B cell (primary cell): Measurements from ENCODE around the gene POU2AF2. TPM values are rescaled to one million over a fixed set of nuclear protein-coding genes. Genes with fewer than 3 reads are reported as not detected.

Experiments used
- ATAC-seq: fragments of 200-7000 bp; cut with Tn5 transposase; one replicate; pipeline ENCODE4 v1.10.0; 2021; ENCODE audit warnings: low read depth, mild to moderate bottlenecking, moderate number of reproducible peaks, moderate library complexity
- CTCF ChIA-PET: fragments of 350-600 bp; sonication (Branson Sonifier 250); formaldehyde crosslinking; loops from one replicate; lab custom pipeline; 2021; ENCODE audit warnings: antibody characterized with exemption, inconsistent platforms; lab: Charles Lee
- POLR2A ChIA-PET: fragments of 350-600 bp; sonication (Branson Sonifier 250); formaldehyde crosslinking; loops from one replicate; lab custom pipeline; 2021; ENCODE audit warnings: antibody characterized with exemption; lab: Charles Lee
- DNase-seq: peaks from one replicate; pipeline ENCODE4 v3.0.0; 2013
- H2AFZ ChIP-seq: 2 replicates; pipeline ENCODE4 v1.6.1; 2012; ENCODE audit warnings: mild to moderate bottlenecking, low read depth, low read length; ENCODE audit not compliant: insufficient read depth, poor library complexity, severe bottlenecking
- H3K27ac ChIP-seq, 2 donors: 1 replicate in 1 of 2; 2 replicates in 1 of 2; pipeline ENCODE4 v1.5.1; 2012 to 2013; ENCODE audit warnings: low read length in 2 of 2, mild to moderate bottlenecking in 2 of 2, moderate library complexity in 1 of 2
- H3K27me3 ChIP-seq, 4 experiments: fragments of 200-600 bp in 1 of 4; sonication (generic) in 1 of 4; replicated peaks in 1 of 4; 1 replicate in 2 of 4; 2 replicates in 2 of 4; pipeline versions ENCODE4 v1.6.1 to v1.7.0; 2013 to 2016; ENCODE audit warnings: low read length in 3 of 4, mild to moderate bottlenecking in 2 of 4, mixed read lengths in 1 of 4, moderate library complexity in 1 of 4; ENCODE audit not compliant: insufficient read depth in 4 of 4, control insufficient read depth in 3 of 4; ENCODE audit errors: control extremely low read depth in 1 of 4
- H3K36me3 ChIP-seq, 2 experiments: replicated peaks in 1 of 2; 1 replicate in 1 of 2; 2 replicates in 1 of 2; pipeline versions ENCODE4 v1.6.1 to v1.7.1; 2013; ENCODE audit warnings: low read length in 1 of 2; ENCODE audit not compliant: insufficient read depth in 2 of 2, control insufficient read depth in 1 of 2; ENCODE audit errors: control extremely low read depth in 1 of 2, extremely low read depth in 1 of 2
- H3K4me1 ChIP-seq, 2 donors: fragments of 200-600 bp in 1 of 2; sonication (generic) in 1 of 2; 1 replicate in 1 of 2; 2 replicates in 1 of 2; pipeline versions ENCODE4 v1.5.1 to v1.6.1; 2013 to 2017; ENCODE audit warnings: low read length in 2 of 2; ENCODE audit not compliant: control insufficient read depth in 2 of 2, insufficient read depth in 2 of 2
- H3K4me2 ChIP-seq: replicated peaks from 2 replicates; pipeline ENCODE3; 2012; ENCODE audit warnings: mild to moderate bottlenecking, low read depth, low read length; ENCODE audit not compliant: poor library complexity, severe bottlenecking
- H3K4me3 ChIP-seq, 5 experiments: fragments of 200-600 bp in 1 of 5; sonication (generic) in 1 of 5; 1 replicate in 3 of 5; 2 replicates in 2 of 5; pipeline versions ENCODE4 v1.5.1 to v1.7.0; 2011 to 2016; ENCODE audit warnings: low read length in 4 of 5, mild to moderate bottlenecking in 4 of 5, low read depth in 2 of 5, control low read depth in 1 of 5, moderate library complexity in 1 of 5; ENCODE audit not compliant: insufficient read depth in 1 of 5; ENCODE audit errors: control extremely low read depth in 1 of 5, extremely low read depth in 1 of 5
- H3K79me2 ChIP-seq: fragments of 200-600 bp; sonication (generic); one replicate; pipeline ENCODE4 v1.6.0; 2016; ENCODE audit warnings: low read length; ENCODE audit not compliant: control insufficient read depth, insufficient read depth
- H3K9ac ChIP-seq: fragments of 200-600 bp; sonication (generic); 2 replicates; pipeline ENCODE4 v1.6.1; 2017; ENCODE audit warnings: mild to moderate bottlenecking, low read length, moderate library complexity
- H3K9me3 ChIP-seq, 3 donors: one replicate each; pipeline versions ENCODE4 v1.6.1 to v1.7.1; 2013; ENCODE audit warnings: low read length in 2 of 3; ENCODE audit not compliant: control insufficient read depth in 2 of 3, insufficient read depth in 1 of 3; ENCODE audit errors: control extremely low read depth in 1 of 3
- H4K20me1 ChIP-seq: 2 replicates; pipeline ENCODE4 v1.6.0; 2012; ENCODE audit warnings: mild to moderate bottlenecking, low read length; ENCODE audit not compliant: insufficient read depth, control insufficient read depth, poor library complexity, severe bottlenecking
- H3K27ac Mint-ChIP-seq: one replicate; pipeline ENCODE4 v1.8.0; 2021; ENCODE audit warnings: mixed read lengths
- H3K27me3 Mint-ChIP-seq: one replicate; pipeline ENCODE4 v1.8.0; 2021; ENCODE audit warnings: mixed read lengths
- H3K4me1 Mint-ChIP-seq: one replicate; pipeline ENCODE4 v1.8.0; 2021; ENCODE audit warnings: mixed read lengths
- H3K4me3 Mint-ChIP-seq: one replicate; pipeline ENCODE4 v1.8.0; 2021; ENCODE audit warnings: mixed read lengths
- H3K9me3 Mint-ChIP-seq: one replicate; pipeline ENCODE4 v1.8.0; 2022; ENCODE audit warnings: mixed read lengths; ENCODE audit not compliant: insufficient read depth
- EZH2 ChIP-seq: IDR thresholded peaks from 2 replicates; pipeline ENCODE4 v1.6.1; 2012; ENCODE audit warnings: borderline replicate concordance, low read depth, mild to moderate bottlenecking, moderate library complexity, low read length; ENCODE audit not compliant: insufficient read depth, poor library complexity, severe bottlenecking
- WGBS: methylation state at CpG from one replicate; pipeline ENCODE4 v1.1.5; 2013; ENCODE audit warnings: missing lambda C conversion rate; ENCODE audit not compliant: insufficient coverage; 5-methylcytosine and 5-hydroxymethylcytosine counted together
- intact Hi-C: fragments of 100-400 bp; cut with micrococcal nuclease; formaldehyde crosslinking; loops from one replicate; pipeline ENCODE4 v1.10.0; 2022
- polyA plus RNA-seq: library from polyadenylated mRNA; depleted of rRNA; stranded (reverse); fragments of >200 nt; gene quantifications from 2 replicates; pipeline ENCODE4 v1.2.3, GENCODE V29; 2012
- total RNA-seq, 2 donors: library from RNA; stranded (reverse); fragments of 120-200 nt in 1 of 2; gene quantifications; 1 replicate in 1 of 2; 2 replicates in 1 of 2; pipeline versions ENCODE4 v1.2.3 to v1.2.4, GENCODE V29; 2013 to 2022
- TF ChIP-seq, protein P1 (sequence below): fragments of 200-600 bp; IDR thresholded peaks from one replicate; pipeline ENCODE4 v1.8.0; 2022; ENCODE audit warnings: antibody characterized with exemption, mild to moderate bottlenecking

The POU2AF2 gene
- total and polyA plus RNA-seq, 2 donors (not counting 1 experiment from before 2014, with no cell fraction given) = not detected

DNA sequence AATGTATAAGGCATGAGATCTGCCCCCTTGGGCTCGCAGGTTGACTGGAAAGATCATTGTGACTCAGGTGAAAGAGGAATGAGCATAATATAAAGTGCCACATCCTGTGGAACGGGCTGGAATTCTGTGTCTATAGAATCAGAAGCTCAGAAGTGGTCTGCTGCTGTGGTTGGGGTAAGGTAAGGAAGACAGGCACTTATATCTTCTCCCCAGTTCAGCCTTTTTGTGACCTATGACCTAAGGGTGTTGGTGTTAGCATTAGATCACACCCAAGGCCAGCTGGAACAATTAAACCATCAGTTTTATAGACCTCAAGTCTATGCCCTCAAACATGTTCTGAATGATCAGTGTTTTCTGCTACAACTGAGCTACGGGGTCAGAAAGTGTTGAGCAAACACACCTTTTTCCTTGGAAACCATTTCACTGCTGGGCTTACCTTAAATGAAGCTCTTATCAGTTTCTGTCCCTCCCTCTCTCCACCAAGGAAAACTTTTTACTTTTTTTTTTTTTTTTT, 37.1 kb downstream of the POU2AF2 start:
- H3K79me2 ChIP-seq = no peaks in the 10 kb centered on the region
- DNase-seq (no peak), ATAC-seq (no peak)
- TF ChIP-seq EZH2 = no peak
- TF ChIP-seq, protein P1, sequence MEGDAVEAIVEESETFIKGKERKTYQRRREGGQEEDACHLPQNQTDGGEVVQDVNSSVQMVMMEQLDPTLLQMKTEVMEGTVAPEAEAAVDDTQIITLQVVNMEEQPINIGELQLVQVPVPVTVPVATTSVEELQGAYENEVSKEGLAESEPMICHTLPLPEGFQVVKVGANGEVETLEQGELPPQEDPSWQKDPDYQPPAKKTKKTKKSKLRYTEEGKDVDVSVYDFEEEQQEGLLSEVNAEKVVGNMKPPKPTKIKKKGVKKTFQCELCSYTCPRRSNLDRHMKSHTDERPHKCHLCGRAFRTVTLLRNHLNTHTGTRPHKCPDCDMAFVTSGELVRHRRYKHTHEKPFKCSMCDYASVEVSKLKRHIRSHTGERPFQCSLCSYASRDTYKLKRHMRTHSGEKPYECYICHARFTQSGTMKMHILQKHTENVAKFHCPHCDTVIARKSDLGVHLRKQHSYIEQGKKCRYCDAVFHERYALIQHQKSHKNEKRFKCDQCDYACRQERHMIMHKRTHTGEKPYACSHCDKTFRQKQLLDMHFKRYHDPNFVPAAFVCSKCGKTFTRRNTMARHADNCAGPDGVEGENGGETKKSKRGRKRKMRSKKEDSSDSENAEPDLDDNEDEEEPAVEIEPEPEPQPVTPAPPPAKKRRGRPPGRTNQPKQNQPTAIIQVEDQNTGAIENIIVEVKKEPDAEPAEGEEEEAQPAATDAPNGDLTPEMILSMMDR = no peak
- H3K27me3 Mint-ChIP-seq = no peaks in the 10 kb centered on the region
- H3K4me1 Mint-ChIP-seq = peaks cover 12% of the 10 kb centered on the region
- intact Hi-C loops = loop anchor here (1.0 to 5.0 kb wide), 7 partner anchors 16 to 835 kb away; partner anchors contain the start of genes POU2AF1 and POU2AF3
- no peak overlapping the region for H3K27ac Mint-ChIP-seq
- no peak overlapping the region for H3K4me3 Mint-ChIP-seq
- H3K9ac ChIP-seq = no peak overlapping the region
- H3K4me2 ChIP-seq = no peak overlapping the region
- no peaks in the 10 kb centered on the region for H3K9me3 Mint-ChIP-seq
- peaks cover 12 to 16% of the 10 kb centered on the region in 2 donors for H3K4me1 ChIP-seq
- WGBS = 18% methylated on average over 1 of the region's 3 CpGs
- H3K27me3 ChIP-seq = no peaks in the 10 kb centered on the region
- peak overlapping the region; percentile 43 for H2AFZ ChIP-seq
- H4K20me1 ChIP-seq = no peaks in the 10 kb centered on the region
- H3K4me3 ChIP-seq = no peak overlapping the region
- no peaks in the 10 kb centered on the region for H3K36me3 ChIP-seq
- ChIA-PET CTCF (interaction anchor here (0.7 to 15.9 kb wide), 49 partner anchors 8 to 1084 kb away, joined by 3 to 571 read pairs (median 5); partner anchors contain the start of genes POU2AF1 and POU2AF3), POLR2A (interaction anchor here (0.6 to 2.6 kb wide), 6 partner anchors 72 to 164 kb away, joined by 3 to 8 read pairs (median 4); no protein-coding TSS in a partner anchor)
- no peaks in the 10 kb centered on the region for H3K9me3 ChIP-seq
- no peak overlapping the region for H3K27ac ChIP-seq

- Mint-ChIP-seq H3K27me3 (no peaks in the 10 kb centered on the region), H3K4me3 (peak overlapping the region; percentile 49), H3K4me1 (peaks cover 12% of the 10 kb centered on the region), H3K27ac (no peak overlapping the region), H3K9me3 (no peaks in the 10 kb centered on the region)
- Histone ChIP-seq H3K27me3 (no peaks in the 10 kb centered on the region), H3K9ac (no peak overlapping the region), H3K9me3 (no peaks in the 10 kb centered on the region), H3K79me2 (no peaks in the 10 kb centered on the region), H3K36me3 (no peaks in the 10 kb centered on the region), H4K20me1 (no peaks in the 10 kb centered on the region), H3K27ac (no peak overlapping the region), H3K4me1 (peaks cover 12 to 16% of the 10 kb centered on the region in 2 donors), H3K4me2 (peak overlapping the region; percentile 56), H3K4me3 (peak overlapping the region in 1 of 5 experiments; percentile 9), H2AFZ (peak overlapping the region; percentile 54)
- intact Hi-C loops = loop anchor here (1.0 to 5.0 kb wide), 7 partner anchors 15 to 837 kb away; partner anchors contain the start of genes POU2AF1 and POU2AF3
- POLR2A ChIA-PET = interaction anchor here (1.2 to 2.6 kb wide), 3 partner anchors 95 to 139 kb away, joined by 3 to 7 read pairs (median 6); partner anchors contain the start of gene POU2AF1
- DNase-seq (peak; percentile 37), ATAC-seq (peak; percentile 63)
- 70% methylated on average over 27 of the region's 33 CpGs for WGBS
- TF ChIP-seq, protein P1 = no peak
- no peak for TF ChIP-seq EZH2
- CTCF ChIA-PET = interaction anchor here (0.6 to 15.9 kb wide), 26 partner anchors 9 to 849 kb away, joined by 3 to 571 read pairs (median 8); partner anchors contain the start of genes POU2AF1 and POU2AF3
Measured at GRCh38 chr11:111283945-111284481, 38.5 kb downstream of the POU2AF2 start.
